C4-2B (cell line): ENCODE results near the gene ADA.

ENCODE experiments used
- ZFX ChIP-seq: fragments of 450-650 bp; IDR thresholded peaks from 2 replicates; pipeline ENCODE4 v1.6.1; 2017
- TF ChIP-seq, protein P1 (sequence below): fragments of 450-650 bp; conservative IDR thresholded peaks from 2 replicates; pipeline ENCODE4 v1.5.1; 2017; ENCODE audit warnings: mild to moderate bottlenecking

- TF ChIP-seq, protein P1, sequence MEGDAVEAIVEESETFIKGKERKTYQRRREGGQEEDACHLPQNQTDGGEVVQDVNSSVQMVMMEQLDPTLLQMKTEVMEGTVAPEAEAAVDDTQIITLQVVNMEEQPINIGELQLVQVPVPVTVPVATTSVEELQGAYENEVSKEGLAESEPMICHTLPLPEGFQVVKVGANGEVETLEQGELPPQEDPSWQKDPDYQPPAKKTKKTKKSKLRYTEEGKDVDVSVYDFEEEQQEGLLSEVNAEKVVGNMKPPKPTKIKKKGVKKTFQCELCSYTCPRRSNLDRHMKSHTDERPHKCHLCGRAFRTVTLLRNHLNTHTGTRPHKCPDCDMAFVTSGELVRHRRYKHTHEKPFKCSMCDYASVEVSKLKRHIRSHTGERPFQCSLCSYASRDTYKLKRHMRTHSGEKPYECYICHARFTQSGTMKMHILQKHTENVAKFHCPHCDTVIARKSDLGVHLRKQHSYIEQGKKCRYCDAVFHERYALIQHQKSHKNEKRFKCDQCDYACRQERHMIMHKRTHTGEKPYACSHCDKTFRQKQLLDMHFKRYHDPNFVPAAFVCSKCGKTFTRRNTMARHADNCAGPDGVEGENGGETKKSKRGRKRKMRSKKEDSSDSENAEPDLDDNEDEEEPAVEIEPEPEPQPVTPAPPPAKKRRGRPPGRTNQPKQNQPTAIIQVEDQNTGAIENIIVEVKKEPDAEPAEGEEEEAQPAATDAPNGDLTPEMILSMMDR: no peak
- no peak for TF ChIP-seq ZFX
These were observed 60.3 kb downstream of the ADA start for GRCh38 chr20:44590980-44591778.
